Lower leg skin (tissue), 4 donors: ENCODE results near the gene PREX1. TPM values are rescaled to one million over a fixed set of nuclear protein-coding genes. Genes with fewer than 3 reads are reported as not detected.

Source experiments
- DNase-seq, 2 donors: peaks; one replicate each; pipeline ENCODE4 v3.0.0-alpha.2; 2019; ENCODE audit warnings: low spot score in 2 of 2
- H3K4me3 ChIP-seq: fragments of 200-600 bp; sonication (generic); 2 replicates; pipeline ENCODE4 v1.5.1; 2017; ENCODE audit warnings: mild to moderate bottlenecking, low read depth; ENCODE audit not compliant: poor library complexity, severe bottlenecking
- POLR2A ChIP-seq, 2 donors: fragments of 450-650 bp; IDR thresholded peaks; one replicate each; pipeline ENCODE4 v1.6.1; 2016 to 2017; ENCODE audit warnings: antibody characterized with exemption in 2 of 2, mild to moderate bottlenecking in 1 of 2, moderate library complexity in 1 of 2
- WGBS, 2 donors: methylation state at CpG; one replicate each; pipeline ENCODE4 v1.1.5; 2018; 5-methylcytosine and 5-hydroxymethylcytosine counted together
- intact Hi-C: fragments of 100-400 bp; cut with DNase I; formaldehyde crosslinking; loops from one replicate; pipeline ENCODE4 v1.15.0; 2023; ENCODE audit warnings: low total_unique reads
- total RNA-seq, 4 donors: library from RNA; depleted of rRNA; stranded (reverse); fragments of >200 nt; gene quantifications; one replicate each; pipeline ENCODE4 v1.1.0, GENCODE V29; 2016
- TF ChIP-seq, protein P1 (sequence below), 3 donors: fragments of 450-650 bp; IDR thresholded peaks; one replicate each; pipeline ENCODE4 v1.5.1; 2016; ENCODE audit warnings: antibody characterized with exemption in 3 of 3, mild to moderate bottlenecking in 3 of 3, moderate library complexity in 2 of 3

Gene PREX1
- total RNA-seq, 4 donors from 2014 or later: 5.4 to 18.6 (median 7.9) TPM

DNA sequence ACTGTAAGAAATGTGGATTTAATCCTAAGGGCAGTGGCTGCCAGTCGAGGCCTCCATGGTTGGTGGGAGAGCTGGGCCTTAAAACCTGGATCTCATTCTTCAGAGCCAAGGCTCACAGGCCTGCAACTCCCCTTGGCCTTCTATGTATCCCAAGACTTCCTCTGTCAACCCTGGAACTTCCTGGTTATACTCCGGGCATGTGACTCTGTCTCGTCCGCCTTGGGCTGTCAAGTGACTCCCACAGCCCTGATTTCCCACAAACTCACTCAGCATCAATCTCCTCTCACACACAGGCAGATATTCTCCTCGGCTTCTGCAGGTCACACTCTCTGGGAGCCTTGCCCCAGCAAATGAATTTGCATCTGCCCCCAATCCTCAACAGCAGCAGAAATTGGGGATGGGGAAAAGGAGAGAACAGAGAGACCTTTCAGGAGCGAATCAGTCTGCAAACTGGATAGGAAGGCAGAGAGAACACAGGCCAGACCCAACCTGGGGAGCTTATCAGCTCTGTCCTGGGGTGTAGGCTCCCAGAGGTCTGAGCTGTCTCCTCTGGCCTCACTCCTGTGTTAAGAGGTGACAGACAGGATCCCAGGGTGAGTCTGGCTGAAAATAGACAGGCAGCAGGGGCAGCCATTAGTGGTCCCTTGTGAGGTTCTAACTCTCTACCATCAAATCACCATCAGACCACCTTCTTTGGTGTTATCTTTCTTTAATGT is 30.4 kb upstream of the PREX1 start:
- no peak overlapping the region for H3K4me3 ChIP-seq
- intact Hi-C loops: no loop called here
- WGBS, 2 donors: 68 to 70% methylated on average over 6 of the region's 6 CpGs
- TF ChIP-seq, protein P1, sequence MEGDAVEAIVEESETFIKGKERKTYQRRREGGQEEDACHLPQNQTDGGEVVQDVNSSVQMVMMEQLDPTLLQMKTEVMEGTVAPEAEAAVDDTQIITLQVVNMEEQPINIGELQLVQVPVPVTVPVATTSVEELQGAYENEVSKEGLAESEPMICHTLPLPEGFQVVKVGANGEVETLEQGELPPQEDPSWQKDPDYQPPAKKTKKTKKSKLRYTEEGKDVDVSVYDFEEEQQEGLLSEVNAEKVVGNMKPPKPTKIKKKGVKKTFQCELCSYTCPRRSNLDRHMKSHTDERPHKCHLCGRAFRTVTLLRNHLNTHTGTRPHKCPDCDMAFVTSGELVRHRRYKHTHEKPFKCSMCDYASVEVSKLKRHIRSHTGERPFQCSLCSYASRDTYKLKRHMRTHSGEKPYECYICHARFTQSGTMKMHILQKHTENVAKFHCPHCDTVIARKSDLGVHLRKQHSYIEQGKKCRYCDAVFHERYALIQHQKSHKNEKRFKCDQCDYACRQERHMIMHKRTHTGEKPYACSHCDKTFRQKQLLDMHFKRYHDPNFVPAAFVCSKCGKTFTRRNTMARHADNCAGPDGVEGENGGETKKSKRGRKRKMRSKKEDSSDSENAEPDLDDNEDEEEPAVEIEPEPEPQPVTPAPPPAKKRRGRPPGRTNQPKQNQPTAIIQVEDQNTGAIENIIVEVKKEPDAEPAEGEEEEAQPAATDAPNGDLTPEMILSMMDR (IDR thresholded peaks at IDR 0.05): no peak
- no peak for TF ChIP-seq POLR2A (IDR thresholded peaks at IDR 0.05)
- peak in 1 of 2 donors; percentile 44 for DNase-seq

DNA sequence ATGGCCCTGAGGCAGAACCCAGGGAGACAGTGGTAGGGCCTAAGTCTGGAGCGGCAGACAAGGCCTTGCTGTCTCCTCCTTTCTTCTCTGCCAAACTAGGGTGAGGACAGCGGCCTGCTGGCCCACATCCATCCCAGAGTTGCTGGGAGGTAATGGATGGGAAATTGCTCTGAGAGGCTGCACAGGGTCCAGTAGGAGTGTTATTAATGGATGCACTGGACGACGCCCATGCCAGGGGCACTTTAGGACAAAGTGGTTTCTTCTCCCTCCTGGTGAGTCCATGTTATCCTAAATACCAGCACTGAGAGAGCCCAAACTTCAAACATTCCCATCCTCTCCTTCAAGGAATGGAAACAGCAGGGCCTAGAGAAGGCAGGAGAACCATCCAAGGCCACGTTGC is 28.3 kb upstream of the PREX1 start:
- intact Hi-C loops: no loop called here
- 70 to 80% methylated on average over 5 of the region's 5 CpGs for WGBS, 2 donors
- no peak for DNase-seq
- TF ChIP-seq, protein P1 (IDR thresholded peaks at IDR 0.05): no peak
- no peak for TF ChIP-seq POLR2A (IDR thresholded peaks at IDR 0.05)
- H3K4me3 ChIP-seq: no peak overlapping the region

DNA sequence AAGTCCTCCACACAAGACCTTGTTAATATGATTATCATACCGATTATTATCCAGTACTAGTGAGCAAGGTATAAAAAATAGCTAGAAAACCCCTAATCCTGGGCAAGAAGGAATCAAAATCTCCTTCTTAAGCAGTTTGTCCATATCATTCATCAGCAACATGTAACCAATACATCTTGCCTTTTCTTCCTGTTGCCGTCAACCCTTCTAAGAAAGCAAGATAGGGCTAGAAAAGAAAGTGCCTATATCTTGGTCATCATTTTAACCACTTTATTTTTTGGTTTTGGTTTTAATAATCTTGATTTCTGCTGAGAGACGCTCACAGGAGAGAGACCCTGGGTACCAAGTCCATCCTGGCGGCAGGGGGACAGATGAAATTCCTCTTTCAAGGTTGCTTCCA is 27.2 kb upstream of the PREX1 start:
- WGBS, 2 donors: 89 to 95% methylated on average over 4 of the region's 4 CpGs
- TF ChIP-seq POLR2A (IDR thresholded peaks at IDR 0.05): no peak
- TF ChIP-seq, protein P1 (IDR thresholded peaks at IDR 0.05): no peak
- H3K4me3 ChIP-seq: no peak overlapping the region
- intact Hi-C loops: no loop called here
- no peak for DNase-seq

DNA sequence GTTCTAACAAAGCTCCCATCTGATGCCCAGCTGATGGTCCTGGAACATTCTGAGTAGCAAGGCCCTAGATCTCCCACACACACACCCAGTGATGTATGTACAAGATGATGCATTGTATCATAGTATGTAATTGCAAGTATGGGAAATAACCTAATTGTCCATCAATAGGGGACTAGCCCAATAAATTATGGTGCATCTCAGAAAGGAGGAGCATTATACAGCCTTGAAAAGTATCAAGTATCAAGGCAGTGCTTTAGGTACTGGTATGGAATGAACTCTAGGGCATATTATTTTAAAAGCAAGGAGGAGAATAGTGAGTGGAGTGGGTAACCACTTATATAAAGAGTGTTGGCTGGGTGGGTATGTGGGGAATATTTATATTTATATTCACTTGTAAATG is 24.8 kb upstream of the PREX1 start:
- intact Hi-C loops: no loop called here
- TF ChIP-seq, protein P1 (IDR thresholded peaks at IDR 0.05): no peak
- no peak for TF ChIP-seq POLR2A (IDR thresholded peaks at IDR 0.05)
- H3K4me3 ChIP-seq: no peak overlapping the region
- DNase-seq: no peak

DNA sequence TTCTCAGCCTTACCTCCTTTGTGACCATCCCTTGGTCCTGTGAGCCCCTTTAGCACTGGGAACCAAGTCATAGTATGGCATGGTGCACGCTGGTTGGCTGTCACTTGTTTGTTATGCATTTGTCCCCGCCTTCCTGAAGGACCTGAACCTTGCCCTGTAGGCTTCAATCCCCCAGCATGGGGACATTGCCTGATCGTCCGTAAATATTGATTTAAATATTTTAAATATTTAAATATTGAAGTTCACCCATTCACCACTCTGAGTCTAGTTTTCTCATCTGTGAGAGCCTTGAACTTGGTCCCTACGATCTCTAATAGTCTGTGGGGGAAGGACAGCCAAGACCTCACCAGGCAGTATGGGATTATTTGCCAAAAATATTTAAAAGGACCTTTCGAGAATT is 23.8 kb upstream of the PREX1 start:
- no peak for TF ChIP-seq POLR2A (IDR thresholded peaks at IDR 0.05)
- TF ChIP-seq, protein P1 (IDR thresholded peaks at IDR 0.05): no peak
- H3K4me3 ChIP-seq: no peak overlapping the region
- WGBS, 2 donors: 90% methylated on average over 6 of the region's 6 CpGs
- intact Hi-C loops: no loop called here
- DNase-seq: no peak

DNA sequence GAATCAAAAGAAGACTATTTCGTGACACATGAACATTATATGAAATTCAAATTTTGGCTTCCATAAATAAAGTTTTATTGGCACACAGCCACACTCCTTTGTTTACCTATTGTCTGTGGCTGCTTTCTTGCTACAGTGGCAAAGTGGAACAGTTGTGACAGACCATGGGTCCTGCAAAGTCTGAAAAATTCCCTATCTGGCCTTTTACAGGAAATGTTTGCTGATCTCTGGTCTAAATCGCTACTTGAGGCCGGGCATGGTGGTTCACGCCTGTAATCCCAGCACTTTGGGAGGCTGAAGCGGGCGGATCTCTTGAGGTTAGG is 23.1 kb upstream of the PREX1 start:
- intact Hi-C loops: no loop called here
- TF ChIP-seq, protein P1 (IDR thresholded peaks at IDR 0.05): no peak
- no peak for TF ChIP-seq POLR2A (IDR thresholded peaks at IDR 0.05)

More for the DNA sequence above, 23.1 kb upstream of the PREX1 start:
- 92 to 93% methylated on average over 6 of the region's 6 CpGs for WGBS, 2 donors
- H3K4me3 ChIP-seq: no peak overlapping the region
- no peak for DNase-seq
